Cortex of kidney (tissue), 1 donor: Measurements from ENCODE around the gene DKK3.

Source experiments
- DNase-seq: peaks from one replicate; lab custom pipeline; 2025; lab: John Stamatoyannopoulos, UW

DKK3 gene

DNA sequence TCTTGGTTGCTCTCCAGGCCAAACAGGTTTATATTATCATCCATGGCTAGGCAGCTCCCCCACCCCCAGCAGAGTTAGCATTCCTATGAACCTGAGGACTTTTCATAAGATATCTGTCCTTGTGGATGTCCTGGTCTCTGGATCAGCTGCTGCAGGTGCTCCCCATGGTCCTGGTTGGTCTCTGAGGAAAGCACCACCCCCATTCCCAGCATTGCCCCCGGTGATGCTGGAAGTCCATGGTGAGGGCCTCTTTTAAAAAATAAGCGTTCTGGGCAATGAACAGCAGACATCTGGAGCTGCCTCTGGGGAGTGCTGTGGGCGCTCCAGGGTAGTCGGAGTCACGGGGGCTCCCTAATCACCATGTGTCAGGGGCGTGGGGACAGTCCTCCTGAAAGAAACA, 26.6 kb downstream of the DKK3 start:
- DNase-seq = no peak

DNA sequence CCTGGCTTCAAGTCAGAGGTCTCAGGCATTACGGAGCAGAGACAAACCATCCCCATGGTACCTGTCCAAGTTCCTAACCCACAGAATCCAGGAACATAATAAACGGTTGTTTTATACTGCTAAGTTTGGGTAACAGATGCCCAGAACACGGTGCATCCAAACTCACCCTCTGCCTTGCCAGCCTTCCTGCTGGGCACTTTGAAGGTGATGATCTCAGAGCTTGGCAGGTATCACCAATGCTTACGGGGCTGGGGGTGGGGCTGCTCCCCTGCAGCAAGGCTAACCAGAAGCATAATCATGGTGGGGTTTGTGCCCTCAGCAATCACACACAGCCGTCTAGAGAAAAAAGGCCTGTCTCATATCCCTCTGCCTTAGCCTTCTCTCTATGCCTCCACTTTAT, 27.1 kb downstream of the DKK3 start:
- no peak for DNase-seq

DNA sequence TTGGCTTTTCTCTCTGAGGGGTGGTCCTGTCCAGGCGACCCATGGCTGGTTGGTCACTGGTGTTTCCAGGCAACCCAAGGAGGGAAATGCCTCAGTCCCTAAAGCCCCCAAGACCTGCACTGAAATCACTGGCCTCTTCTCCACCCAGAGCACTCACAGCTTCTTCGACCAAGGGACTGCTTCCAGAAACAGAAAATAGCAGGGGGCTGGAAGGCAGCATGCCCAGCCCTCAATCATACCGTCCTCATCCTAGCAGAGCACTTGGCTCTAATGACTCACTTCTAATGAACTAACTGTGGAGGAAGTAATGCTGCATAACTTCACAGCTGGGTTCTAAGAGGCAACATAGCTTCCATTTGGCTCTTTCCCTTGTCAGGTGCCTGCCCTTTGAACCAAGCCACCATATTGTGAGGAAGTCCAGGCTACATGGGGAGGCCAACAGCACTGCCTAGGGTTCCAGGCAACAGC, 27.6 kb downstream of the DKK3 start:
- no peak for DNase-seq

DNA sequence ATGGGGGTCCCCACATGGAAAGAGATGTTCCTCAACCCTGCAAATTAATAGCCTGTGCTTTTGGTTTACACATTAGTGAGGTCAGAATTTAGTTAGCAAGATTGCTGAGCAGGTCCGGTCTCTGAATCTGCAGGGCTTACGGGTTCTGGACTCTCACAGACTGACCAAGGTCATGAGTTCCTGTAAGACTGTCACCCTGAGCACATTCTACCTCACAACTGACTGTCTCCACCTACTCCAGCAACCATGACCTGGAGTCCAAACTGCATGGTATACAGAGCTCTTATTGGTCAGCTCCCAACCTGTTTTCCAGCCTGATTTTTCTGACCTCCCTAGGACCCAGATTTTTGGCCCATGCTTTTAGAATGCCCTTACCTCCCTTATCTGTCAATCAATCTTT, 28.2 kb downstream of the DKK3 start:
- no peak for DNase-seq

DNA sequence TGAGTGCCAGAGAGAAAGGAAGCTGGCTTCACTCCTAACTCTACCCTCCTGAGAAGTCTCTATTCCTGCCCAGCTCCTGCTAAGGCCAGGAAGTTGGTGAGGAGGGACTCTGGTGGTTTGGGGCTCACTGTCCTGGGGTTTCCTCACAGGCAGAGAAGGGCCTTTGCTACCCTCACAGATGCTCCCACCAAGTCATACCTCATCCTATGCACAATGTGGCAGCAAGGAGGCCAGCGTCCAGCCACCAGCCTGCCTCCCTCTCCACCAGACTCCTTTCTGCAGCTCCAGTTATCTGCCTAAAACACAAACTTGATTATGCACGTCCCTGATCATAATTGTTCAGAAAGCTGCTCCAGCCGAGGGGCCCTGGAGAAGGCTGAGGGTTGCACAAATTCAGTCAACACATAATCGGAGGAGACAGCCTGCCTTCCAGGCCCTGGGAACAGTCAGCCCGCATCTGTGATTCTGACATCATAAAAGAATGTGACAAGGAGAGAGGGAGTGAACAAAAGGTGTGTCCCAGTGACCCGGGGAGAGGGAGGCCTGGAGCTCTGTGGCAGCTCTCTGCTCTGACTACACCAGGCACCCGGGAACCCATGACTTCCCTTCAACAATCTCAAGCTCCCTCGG, 28.8 kb downstream of the DKK3 start:
- no peak for DNase-seq

DNA sequence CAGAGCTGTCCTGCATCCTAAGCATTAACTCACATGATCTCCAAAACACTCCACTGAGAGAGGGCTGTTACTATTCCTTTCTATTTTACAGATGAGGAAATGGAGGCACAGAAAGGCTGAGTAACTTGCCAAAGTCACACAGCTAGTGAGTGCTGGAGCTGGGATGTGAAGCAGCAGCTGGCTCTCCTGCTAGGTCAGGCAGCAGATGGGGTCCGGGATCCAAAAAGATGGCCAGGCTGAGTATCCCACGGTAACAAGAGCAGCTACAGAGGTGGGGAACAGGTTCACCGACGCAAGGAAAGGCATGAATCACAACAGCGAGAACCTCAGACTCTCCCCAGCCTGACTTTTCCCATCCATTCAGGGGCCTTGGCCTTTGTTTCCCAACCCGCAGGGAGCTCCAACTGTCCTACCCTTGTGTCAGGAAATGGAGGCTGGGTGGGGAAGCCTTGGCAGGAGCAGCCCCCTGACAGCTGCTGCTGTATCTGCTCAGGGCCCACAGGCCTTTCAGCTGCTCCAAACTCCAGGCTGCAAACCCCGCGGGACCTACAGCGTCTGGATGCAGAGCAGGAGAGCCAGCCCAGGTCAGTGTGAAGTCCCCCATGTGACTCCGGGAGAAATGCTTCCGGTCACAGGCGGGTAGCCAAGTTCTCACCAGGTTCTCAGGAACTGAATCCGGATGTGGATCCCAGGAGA, 29.5 kb downstream of the DKK3 start:
- DNase-seq = no peak

DNA sequence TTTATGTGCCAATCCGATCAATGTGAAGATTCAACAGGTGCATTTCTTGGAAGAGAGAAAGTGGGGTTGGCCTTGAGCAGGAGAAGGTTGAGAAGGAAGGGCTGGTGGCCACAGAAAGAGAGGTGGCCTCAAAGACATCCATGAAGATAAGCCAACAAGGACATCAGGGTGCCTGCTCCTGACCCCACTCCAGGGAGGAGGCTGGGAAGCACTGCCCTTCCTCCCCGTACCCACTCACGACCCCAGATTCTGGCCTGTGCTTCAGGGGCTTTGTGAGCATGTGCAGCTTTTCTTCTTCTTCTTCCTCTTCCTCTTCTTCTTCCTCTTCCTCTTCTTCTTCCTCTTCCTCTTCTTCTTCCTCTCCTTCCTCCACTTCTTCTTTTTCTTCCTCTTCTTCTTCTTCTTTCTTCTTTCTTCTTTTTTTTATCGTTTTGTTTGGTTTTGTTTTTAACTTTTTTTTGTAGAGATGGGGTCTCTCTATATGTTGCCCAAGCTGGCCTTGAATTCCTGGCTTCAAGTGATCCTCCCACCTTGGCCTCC, 30.3 kb downstream of the DKK3 start:
- no peak for DNase-seq

DNA sequence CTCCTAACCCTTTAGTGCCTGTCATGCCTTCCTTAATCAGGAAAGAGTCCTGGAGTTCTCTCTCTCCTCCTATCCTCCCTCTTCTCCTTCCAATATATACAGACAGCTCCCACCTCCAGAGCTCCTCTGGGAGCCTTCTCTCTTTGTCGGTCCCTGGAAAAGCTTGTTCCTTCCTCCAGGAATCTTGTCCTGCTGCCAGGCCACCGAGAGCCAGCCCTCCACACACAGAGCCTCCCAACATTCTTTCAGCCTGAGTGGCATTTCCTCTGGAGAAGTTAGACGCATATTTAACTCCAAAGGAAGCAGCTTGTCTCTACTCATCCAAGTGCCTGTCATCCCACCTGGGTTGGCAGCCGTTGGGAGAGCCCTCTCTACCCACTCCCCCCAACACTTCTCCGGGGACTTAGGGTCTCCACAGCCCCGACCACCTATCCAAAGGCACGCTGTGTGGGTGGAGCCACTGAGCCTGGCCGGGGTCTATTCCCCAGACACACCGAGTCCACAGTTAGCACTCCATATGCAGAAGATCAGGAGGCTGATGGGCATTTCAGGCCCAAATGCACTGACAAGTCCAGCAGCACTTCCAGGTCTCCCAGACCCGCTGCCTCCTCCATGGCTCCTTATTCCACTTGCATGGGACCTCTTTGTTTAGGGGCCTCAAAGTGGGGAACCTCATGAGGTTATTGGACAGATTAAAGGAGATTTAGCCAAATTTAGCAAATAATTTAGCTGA, 31.1 kb downstream of the DKK3 start:
- no peak for DNase-seq

DNA sequence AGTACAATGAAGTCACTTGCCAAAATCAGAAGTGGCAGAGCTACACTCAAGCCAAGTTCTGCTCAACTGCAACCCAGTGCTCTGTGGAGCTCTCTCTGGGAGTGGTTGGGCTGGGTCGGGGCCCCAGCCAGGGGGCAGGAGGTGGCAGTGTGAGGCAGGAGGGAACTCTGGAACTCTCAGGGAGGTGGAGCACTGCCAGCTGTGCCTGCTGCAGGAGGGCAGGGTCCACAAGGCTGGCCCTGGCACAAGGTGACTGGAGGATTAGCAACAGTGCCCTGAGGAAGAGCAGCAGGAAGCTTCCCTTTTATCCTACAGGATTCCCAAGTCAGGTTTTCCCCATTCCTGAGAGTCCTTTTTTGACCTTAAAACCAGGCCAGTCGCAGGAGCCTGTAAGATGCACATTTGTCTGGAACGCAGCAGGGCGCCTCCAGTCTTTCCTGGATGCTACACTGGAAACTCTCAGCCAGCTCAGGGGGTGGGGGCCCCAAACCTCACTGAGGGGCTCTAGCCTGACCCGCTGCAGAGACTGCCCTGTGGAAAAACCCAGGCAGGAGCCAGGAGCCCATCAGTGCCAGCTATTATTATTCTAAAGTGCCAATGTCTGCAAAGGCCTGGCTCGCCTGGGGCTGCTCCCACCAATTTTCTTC, 31.8 kb downstream of the DKK3 start:
- no peak for DNase-seq

DNA sequence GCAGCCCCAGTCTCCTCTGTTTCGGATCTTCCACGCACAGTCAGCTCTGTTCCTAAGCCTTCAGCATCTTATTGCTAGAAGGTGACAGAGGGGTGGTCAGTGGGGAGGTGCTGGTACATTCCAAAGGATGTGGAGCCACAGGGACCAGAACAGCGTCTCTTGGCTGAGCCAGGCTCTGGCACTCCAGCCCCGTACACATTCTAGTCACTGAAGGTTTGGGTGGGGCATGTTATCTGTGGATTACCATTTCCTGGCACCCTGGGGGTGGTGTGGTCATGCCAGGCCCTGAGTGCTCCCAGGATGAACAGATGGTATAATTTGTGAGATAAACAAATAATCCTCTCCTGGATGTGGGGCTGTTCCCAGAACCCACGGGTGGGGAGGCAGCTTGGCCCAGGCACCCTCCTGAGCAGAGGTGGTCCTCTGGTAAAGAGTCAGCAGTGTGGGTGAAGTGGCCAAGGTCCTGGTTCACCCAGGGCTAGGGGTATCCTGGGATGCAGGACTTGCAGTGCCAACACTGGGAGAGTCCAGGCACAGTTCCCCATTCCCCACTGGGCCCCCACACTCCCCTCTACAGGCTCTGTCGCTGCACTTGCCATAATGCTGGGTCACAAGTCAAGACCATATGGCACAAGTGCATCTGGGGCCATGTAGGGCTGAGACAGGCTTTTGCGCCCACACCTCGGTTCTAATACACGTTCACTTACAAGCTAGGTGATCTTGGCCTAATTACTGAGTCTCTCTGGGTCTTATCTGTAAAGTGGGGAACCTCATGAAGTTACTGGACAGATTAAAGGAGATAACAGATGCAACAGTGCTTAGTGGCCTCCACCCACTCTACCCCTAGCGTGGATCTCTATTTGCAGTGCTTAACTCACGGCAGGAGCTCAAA, 33.0 kb downstream of the DKK3 start:
- no peak for DNase-seq

DNA sequence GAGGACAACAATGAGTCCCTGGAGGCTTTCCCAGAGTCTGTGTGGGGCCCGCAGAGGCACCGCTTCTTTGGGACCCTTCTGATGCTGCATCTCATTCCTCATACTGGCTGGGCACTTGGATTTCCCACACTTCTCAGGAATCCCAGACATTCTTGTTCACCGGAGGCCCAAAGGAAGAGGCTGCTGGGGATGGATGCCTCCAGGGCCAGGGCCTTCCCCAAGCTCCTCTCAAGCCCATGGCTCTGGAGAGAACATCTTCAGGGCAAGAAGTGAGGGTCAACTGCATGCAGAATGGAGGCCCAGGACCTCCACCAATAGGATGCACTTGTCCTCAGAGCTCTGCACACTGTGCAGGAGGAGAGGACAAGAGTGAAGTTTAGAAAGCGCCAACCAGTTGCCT, 34.6 kb downstream of the DKK3 start:
- no peak for DNase-seq

DNA sequence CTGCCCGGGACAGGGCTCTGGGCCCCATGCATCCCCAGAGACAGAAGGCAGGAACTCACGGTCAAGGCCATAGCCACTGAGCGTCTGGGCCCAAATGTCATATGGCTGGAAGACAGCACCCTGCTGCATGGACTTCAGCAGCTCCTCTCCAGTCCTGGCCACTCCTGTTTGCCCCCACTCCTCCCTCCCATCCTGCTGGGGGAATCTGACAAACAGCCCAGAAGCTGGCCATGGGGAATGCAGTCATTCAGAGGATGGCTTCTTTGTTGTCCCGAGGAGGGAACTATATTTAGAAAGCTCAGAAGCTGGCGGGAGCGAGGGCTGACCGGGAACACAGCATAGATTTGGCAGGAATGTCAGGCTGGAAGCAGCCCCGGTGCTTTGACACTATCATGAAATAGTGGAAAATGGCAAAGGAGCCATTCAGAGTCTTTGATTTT, 35.0 kb downstream of the DKK3 start:
- DNase-seq = no peak

DNA sequence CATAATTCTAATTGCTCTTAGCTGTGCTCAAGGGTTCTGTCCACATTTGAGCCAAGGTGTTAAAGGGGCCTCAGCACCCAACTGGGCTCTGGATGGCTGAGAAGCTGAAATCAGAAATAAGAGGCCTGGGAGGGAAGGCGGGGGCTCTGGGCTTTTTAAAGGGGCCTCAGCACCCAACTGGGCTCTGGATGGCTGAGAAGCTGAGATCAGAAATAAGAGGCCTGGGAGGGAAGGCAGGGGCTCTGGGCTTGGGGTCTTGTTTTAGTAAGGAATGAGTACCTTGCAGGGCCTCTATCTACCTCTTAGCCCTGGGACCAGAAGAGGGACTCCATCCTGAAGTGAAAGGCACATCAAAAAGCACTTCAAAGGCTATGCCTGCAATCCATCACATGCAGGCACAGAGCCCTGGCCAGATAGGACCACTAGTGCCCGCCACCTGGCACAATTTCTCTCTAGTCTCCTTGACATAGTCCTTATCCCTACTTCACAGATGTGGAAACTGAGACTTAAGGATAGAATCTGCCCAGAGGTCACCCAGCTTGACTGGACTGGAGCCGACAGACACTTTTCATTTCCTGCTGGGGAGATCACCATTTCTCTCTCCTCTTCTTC, 35.6 kb downstream of the DKK3 start:
- no peak for DNase-seq

DNA sequence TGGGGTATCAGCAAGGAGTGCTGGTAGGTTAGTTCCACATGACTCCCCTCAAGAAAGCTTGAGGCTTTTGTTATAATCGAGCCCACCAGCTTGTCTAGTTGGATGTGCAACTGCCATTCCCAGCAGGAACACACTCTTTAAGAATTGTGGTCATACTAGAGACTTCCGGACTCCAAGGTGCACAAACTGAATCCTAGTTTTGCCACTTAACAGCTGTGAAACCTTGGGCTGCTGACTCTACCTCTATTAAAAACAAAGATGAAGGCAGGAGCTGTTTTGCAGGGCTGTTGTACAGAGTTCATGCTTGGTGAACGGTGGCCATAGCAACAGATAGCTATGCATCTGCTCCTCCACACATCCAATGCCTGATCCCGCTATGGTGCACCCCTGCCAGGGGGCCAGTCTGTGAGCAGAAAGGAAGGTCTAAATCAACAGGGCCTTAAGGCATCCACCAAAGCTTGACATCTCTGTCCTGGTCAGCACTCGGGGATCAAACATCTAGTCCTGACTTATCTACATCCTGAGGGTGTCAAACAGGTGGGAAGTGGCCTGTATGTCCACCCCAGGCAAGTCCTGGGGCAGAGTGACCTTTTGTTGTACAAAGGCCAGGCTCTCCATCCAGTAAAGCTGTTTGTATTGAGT, 36.4 kb downstream of the DKK3 start:
- DNase-seq = no peak

DNA sequence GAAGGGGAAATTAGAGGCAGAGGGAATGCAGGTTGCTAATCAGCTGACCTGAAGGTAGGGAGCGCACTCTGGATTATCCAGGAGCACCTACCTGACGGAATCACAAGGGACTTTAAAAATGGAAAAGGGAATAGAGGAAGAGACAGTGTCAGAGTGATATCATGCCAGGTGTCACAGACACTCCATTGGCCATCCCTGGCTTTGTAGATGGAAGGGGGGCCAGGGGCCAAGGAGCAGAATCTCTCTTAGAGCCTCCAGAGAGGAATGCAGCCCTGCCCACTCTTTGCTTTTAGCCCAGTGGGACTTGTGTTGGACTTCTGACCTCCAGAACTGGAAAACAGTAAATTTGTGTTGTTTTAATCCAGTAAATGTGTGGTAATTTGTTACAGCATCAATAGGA, 37.9 kb downstream of the DKK3 start:
- DNase-seq = no peak

DNA sequence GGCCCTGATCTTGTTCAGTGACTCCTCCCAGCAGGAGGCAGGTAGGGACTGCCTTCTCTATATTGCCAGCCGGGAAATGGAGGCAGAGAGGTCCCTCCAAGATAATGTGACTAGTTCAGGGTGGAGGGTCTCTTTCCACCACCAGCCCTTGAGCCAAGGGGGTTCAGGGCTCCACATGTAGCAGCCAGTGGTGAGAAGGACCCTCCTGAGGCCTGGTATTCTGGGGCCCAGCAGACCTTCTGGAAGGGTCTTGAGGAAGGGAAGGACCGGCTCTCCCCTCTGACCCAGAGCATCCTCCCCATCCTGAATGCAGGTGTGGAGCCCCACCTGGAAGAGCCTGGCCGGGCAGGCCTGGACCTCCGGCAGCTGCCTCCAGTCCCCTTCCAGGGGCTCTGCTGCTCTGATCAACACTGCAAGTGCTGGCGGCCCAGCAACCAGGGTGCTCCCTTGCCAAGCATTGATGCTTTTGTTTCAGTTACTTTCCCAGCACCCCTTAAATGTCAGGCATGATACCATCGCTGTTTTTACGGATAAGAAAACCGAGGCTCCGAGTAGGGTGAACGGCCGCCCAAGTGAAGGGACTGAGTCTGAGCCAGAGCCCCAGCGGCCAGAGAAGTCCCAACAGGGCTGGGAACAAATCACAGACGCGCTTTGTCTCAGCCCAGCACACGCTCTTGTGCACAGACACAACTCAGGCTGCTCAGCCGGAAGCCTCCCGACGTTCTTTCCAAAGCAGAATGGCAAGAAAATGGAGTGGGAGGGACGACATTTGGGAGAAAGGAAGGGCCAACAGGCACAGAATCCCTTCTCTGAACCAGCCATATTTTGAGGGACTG, 38.8 kb downstream of the DKK3 start:
- DNase-seq = no peak

DNA sequence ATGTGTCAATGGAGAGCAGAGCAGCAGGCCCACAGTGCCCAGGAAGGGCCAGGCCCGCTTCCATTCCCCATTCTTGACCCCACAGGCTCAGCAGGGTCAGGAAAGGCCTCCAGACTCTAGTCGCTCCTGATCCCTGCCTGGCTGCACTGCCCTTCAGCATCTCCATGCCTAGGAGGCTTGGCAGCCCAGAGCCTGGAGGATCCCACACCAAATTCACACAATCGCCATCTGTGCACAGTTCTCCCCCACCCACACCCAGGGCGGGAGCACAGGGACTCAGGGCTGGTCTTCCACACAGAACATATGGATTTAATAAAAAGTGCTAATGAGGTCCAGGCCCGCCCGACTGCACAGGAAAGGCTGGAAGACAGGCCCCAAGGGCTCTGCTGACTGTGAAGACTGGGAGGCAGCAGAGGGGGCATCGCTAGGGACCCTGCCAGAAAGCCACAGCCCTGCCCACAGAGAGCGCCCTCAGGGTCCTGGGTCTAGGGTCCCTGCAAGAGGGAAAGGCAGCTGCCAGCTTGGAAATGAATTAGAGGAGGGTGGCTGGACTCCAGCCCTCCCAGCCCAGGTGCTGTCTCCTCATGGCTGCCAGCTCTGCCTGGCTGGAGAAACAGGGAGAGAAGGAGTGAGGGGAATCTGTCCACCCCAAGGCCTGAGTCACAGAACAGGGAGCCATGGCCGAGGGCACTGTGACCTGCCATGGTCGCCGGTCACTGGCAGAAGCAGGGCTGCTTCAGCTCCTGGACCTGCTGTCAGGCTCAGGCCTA, 39.7 kb downstream of the DKK3 start:
- DNase-seq = no peak

DNA sequence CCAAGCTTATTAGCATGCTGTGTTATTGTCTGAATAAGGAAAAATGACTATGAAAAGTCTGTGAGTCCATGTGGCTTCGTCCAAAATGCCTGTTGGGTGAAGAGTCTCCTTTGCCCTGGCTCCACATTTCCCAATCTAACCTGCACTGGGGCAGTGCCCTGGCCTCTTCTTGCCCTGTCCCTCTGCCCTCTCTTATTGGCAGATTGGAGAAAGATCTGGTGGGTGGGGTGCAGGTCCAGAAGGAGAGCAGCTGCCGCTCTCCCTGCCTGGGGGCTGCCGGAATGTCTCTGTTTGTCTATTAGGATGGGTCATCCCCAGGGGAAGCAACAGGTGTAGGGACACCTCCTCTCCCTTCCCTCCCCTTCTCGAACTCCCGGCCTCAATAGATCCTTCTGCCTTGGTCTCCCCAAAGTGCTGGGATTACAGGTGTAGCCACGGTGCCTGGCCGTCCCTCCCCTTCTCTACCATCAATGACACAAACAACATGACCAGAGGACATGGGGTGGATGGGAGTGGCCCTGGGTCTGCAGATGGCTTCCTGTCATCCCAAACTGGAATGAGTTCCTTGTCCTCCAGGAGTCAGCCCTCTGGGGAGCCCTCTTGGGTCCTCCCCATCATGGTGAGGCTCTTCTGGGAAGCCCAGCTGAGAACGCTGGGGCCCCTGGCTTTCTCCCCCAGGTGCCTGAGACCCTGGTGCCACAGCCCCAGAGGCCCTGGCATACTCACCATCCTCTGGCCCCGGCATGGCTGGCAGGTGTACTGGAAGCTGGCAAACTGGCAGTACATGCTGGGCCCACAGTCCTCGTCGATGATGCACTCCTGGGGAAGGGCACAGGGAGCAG, 40.5 kb downstream of the DKK3 start:
- no peak for DNase-seq
